Measurements from ENCODE around the gene DAPK2. TPM values are rescaled to one million over a fixed set of nuclear protein-coding genes. Genes with fewer than 3 reads are reported as not detected.

The DAPK2 gene
- total RNA-seq, 1 donor from 2014 or later = 9.7 TPM

GRCh38 chr15:63996794-63997357 lies 49.4 kb downstream of the DAPK2 start:
- no peak for DNase-seq

GRCh38 chr15:63995789-63996188 lies 50.5 kb downstream of the DAPK2 start:
- no peak for DNase-seq

- no peak for DNase-seq
These were observed 52.1 kb downstream of the DAPK2 start for GRCh38 chr15:63994073-63994600.

GRCh38 chr15:63992300-63992699 lies 54.0 kb downstream of the DAPK2 start:
- no peak for DNase-seq

- no peak for DNase-seq
These were observed 54.6 kb downstream of the DAPK2 start for GRCh38 chr15:63991706-63992105.

- no peak for DNase-seq
These were observed 55.8 kb downstream of the DAPK2 start for GRCh38 chr15:63990454-63990853.

- DNase-seq = no peak
These were observed 58.4 kb downstream of the DAPK2 start for GRCh38 chr15:63987796-63988378.

GRCh38 chr15:63986751-63987341 lies 59.4 kb downstream of the DAPK2 start:
- no peak for DNase-seq

- DNase-seq = no peak
These were observed 60.1 kb downstream of the DAPK2 start for GRCh38 chr15:63986185-63986680.

GRCh38 chr15:63985221-63986184 lies 60.8 kb downstream of the DAPK2 start:
- DNase-seq = no peak

- no peak for DNase-seq
These were observed 62.0 kb downstream of the DAPK2 start for GRCh38 chr15:63984331-63984730.

GRCh38 chr15:63983061-63983711 lies 63.1 kb downstream of the DAPK2 start:
- no peak for DNase-seq

- no peak for DNase-seq
These were observed 63.9 kb downstream of the DAPK2 start for GRCh38 chr15:63982381-63982854.

GRCh38 chr15:63981596-63982320 lies 64.5 kb downstream of the DAPK2 start:
- DNase-seq = no peak

GRCh38 chr15:63979262-63979793 lies 67.0 kb downstream of the DAPK2 start:
- no peak for DNase-seq

- DNase-seq = no peak
These were observed 67.6 kb downstream of the DAPK2 start for GRCh38 chr15:63978511-63979261.

GRCh38 chr15:63977119-63977518 lies 69.2 kb downstream of the DAPK2 start:
- no peak for DNase-seq

GRCh38 chr15:63974021-63974420 lies 72.3 kb downstream of the DAPK2 start:
- no peak for DNase-seq

GRCh38 chr15:63973212-63974009 lies 72.9 kb downstream of the DAPK2 start:
- no peak for DNase-seq
